Heart right ventricle (tissue), 16 donors: ENCODE data around the gene CPTP. TPM values are rescaled to one million over a fixed set of nuclear protein-coding genes. Genes with fewer than 3 reads are reported as not detected.
A peak's percentile ranks its signal among the peaks of the same experiment; 100 is the strongest.

Experiments
- ATAC-seq, 8 donors: fragments of 200-7000 bp; cut with Tn5 transposase; one replicate each; pipeline ENCODE4 v1.9.1; 2020; ENCODE audit warnings: mild to moderate bottlenecking in 8 of 8, moderate library complexity in 8 of 8, moderate number of reproducible peaks in 1 of 8
- DNase-seq, 2 donors: peaks; one replicate each; pipeline ENCODE4 v3.0.0-alpha.2; 2020
- H3K27ac ChIP-seq, 10 donors: fragments of 200-600 bp; sonication (generic) in 2 of 10; one replicate each; pipeline versions ENCODE4 v1.5.0 to v1.8.0; 2020 to 2022; ENCODE audit warnings: mild to moderate bottlenecking in 3 of 10
- H3K27me3 ChIP-seq, 7 donors: fragments of 200-600 bp; one replicate each; pipeline ENCODE4 v1.8.0; 2021 to 2022; ENCODE audit warnings: mild to moderate bottlenecking in 2 of 7
- H3K36me3 ChIP-seq, 9 donors: fragments of 200-600 bp; sonication (generic) in 1 of 9; one replicate each; pipeline versions ENCODE4 v1.5.0 to v1.8.0; 2020 to 2022; ENCODE audit warnings: mild to moderate bottlenecking in 2 of 9
- H3K4me1 ChIP-seq, 9 donors: fragments of 200-600 bp; sonication (generic) in 1 of 9; one replicate each; pipeline versions ENCODE4 v1.5.0 to v1.8.0; 2020 to 2022; ENCODE audit warnings: mild to moderate bottlenecking in 4 of 9
- H3K4me3 ChIP-seq, 10 donors: fragments of 200-600 bp; sonication (generic) in 2 of 10; one replicate each; pipeline versions ENCODE4 v1.5.0 to v1.8.0; 2020 to 2022; ENCODE audit warnings: mild to moderate bottlenecking in 7 of 10, moderate library complexity in 2 of 10
- H3K9me3 ChIP-seq, 11 donors: fragments of 200-600 bp in 10 of 11; sonication (generic) in 2 of 11; one replicate each; pipeline versions ENCODE4 v1.5.0 to v1.8.0; 2013 to 2022; ENCODE audit warnings: mild to moderate bottlenecking in 2 of 11, control low read depth in 1 of 11, moderate library complexity in 1 of 11
- WGBS, 2 donors: extraction: QIAGEN DNeasy Blood & Tissue Kit; methylation state at CpG; one replicate each; pipeline ENCODE4 v1.1.7; 2013; ENCODE audit warnings: inconsistent platforms in 1 of 2; 5-methylcytosine and 5-hydroxymethylcytosine counted together
- intact Hi-C, 10 donors: fragments of 100-400 bp; cut with DNase I; formaldehyde crosslinking; loops; one replicate each; pipeline versions ENCODE4 v1.11.1 to v1.14.2; 2022
- polyA plus RNA-seq, 2 donors: library from polyadenylated mRNA; stranded (reverse); fragments of 200-250 nt; gene quantifications; one replicate each; pipeline ENCODE4 v1.2.3, GENCODE V29; 2013
- total RNA-seq, 10 donors: library from RNA; stranded (reverse); fragmentation: NEBNext Ultra II Directional in 3 of 10; extraction: Animal tissue kit (Norgen Biotek cat#: 25700) in 3 of 10; gene quantifications; one replicate each; pipeline versions ENCODE4 v1.2.1 to v1.2.4, GENCODE V29; 2021 to 2023
- TF ChIP-seq, protein P1 (sequence below), 9 donors: fragments of 200-600 bp; sonication (generic) in 2 of 9; IDR thresholded peaks; one replicate each; pipeline versions ENCODE4 v1.5.0 to v1.8.0; 2021 to 2022; ENCODE audit warnings: antibody characterized with exemption in 9 of 9, mild to moderate bottlenecking in 5 of 9, moderate library complexity in 1 of 9
- donor health status: Arrhythmogenic right ventricular cardiomyopathy.
- donor health status: ischemic (EF 13 %, LVEDD 7.1; RV severe dilation, severe dysfunction).
- donor health status: healthy with polysubstance abuse.
- donor health status: DM: no; HTN: yes; CAD: no.
- donor health status: DM: no; HTN: no; CAD: no.
- donor health status: ischemic (EF 25% LVEDD 6.9; RV normal size, moderate dysfunction).
- donor health status: ischemic (EF 25% LVEDD 5.7; RV mildly dilated, moderate dysfunction).
- donor health status: healthy.
- donor health status: DM: yes; HTN: yes; CAD: no.
- donor health status: Ischemic cardiomyopathy.
- donor health status: ischemic (EF 35%, LVEDD 5.7; RV mildly dilated, moderate dysfunction).
- donor health status: nonischemic (EF 11% LVEDD 7.7; RV severe dilation, severe dysfunction).
- donor health status: DM: yes; HTN: yes; CAD: no.
- donor health status: PGD.
- donor health status: ischemic (EF 29% LVEDD 5.4; RV normal size, mild dysfunction).
- donor health status: nonischemic (EF 23%, LVEDD 6.1; RV moderate dilation, normal function).

Gene CPTP
- total and polyA plus RNA-seq, 12 donors: 49.4 to 222 (median 65.4) TPM

DNA sequence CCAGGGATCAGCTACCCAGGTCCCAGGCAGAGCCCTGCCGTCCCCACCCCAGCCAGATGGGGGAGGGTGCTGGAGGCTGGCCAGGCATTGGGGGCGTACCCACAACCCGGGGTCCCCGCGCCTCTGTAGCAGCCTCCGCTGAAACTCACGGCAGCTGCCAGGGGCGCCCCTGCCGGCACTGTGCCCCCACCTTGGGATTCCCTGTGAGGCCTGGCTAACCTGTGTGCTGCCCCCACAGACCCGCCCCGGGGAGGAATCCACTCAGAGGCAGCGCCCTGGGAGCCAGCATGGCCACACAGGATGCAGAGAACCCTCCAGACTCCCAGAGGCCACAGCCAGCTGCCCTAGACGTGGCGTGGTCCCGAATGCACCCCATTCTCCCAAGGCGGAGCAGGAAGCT lies 20.8 kb downstream of the CPTP start:
- 78 to 81% methylated on average over 16 of the region's 16 CpGs for WGBS, 2 donors
- Histone ChIP-seq H3K27ac (peak overlapping the region in 3 of 10 donors; percentile 7 to 40 (median 13)), H3K4me1 (peaks cover 27 to 54% (median 47%) of the 10 kb centered on the region in 9 donors), H3K27me3 (no peaks in the 10 kb centered on the region), H3K9me3 (no peaks in the 10 kb centered on the region), H3K36me3 (peaks cover 0 to 13% (median under 1%) of the 10 kb centered on the region in 9 donors), H3K4me3 (no peak overlapping the region)
- DNase-seq (no peak), ATAC-seq (no peak)
- intact Hi-C loops: loop anchor here in 2 of 10 donors (5.0 kb wide), 1 partner anchor 38 kb away; the partner anchor contains the start of genes ACAP3 (in 2 of the 2) and PUSL1 (in 2 of the 2)
- TF ChIP-seq, protein P1, sequence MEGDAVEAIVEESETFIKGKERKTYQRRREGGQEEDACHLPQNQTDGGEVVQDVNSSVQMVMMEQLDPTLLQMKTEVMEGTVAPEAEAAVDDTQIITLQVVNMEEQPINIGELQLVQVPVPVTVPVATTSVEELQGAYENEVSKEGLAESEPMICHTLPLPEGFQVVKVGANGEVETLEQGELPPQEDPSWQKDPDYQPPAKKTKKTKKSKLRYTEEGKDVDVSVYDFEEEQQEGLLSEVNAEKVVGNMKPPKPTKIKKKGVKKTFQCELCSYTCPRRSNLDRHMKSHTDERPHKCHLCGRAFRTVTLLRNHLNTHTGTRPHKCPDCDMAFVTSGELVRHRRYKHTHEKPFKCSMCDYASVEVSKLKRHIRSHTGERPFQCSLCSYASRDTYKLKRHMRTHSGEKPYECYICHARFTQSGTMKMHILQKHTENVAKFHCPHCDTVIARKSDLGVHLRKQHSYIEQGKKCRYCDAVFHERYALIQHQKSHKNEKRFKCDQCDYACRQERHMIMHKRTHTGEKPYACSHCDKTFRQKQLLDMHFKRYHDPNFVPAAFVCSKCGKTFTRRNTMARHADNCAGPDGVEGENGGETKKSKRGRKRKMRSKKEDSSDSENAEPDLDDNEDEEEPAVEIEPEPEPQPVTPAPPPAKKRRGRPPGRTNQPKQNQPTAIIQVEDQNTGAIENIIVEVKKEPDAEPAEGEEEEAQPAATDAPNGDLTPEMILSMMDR (IDR thresholded peaks at IDR 0.05): no peak

DNA sequence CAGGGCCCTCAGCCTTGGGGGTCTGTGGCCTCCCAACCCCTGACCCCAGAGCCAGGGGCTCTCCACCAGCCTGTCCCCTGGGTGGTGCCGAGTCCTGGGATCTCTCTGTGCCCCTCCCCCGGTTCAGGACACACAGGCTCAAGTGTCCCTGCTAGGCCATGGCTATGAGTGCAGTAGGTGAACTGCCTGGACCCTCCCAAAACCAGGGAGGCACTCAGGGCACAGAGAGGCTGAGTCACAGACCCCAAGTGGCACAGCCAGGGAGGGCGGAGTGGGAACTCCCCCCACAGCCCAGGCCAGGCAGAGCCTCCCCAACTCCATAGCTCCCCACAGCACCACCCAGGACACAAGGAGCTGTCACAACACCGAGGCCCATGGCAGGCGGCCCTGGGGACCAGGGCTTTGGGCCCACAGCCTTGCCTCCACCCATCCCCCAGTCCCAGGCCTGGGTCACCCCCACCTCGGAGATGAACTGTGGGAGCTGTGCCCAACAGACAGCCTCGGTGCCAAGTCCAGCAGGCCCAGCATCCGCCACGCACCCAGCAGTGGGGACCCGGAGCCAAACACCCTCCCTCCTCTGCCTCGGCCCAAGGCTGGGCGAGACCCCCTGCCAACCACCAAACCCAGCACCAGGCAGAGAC lies 21.4 kb downstream of the CPTP start:
- ATAC-seq: peak in 5 of 8 donors; percentile 11 to 37 (median 18)
- peaks cover 0 to 12% (median 0%) of the 10 kb centered on the region in 9 donors for H3K36me3 ChIP-seq
- intact Hi-C loops: loop anchor here in 2 of 10 donors (5.0 kb wide), 1 partner anchor 39 kb away; the partner anchor contains the start of genes ACAP3 (in 2 of the 2) and PUSL1 (in 2 of the 2)
- WGBS, 2 donors: 55 to 60% methylated on average over 12 of the region's 12 CpGs
- DNase-seq: peak in 1 of 2 donors; percentile 54
- H3K9me3 ChIP-seq: no peaks in the 10 kb centered on the region
- TF ChIP-seq, protein P1 (IDR thresholded peaks at IDR 0.05): no peak
- peak overlapping the region in 9 of 10 donors; percentile 0 to 85 (median 13) for H3K27ac ChIP-seq
- H3K4me3 ChIP-seq: peak overlapping the region in 1 of 10 donors; percentile 2
- no peaks in the 10 kb centered on the region for H3K27me3 ChIP-seq
- H3K4me1 ChIP-seq: peaks cover 27 to 54% (median 47%) of the 10 kb centered on the region in 9 donors

- no peaks in the 10 kb centered on the region for H3K9me3 ChIP-seq
- H3K4me1 ChIP-seq: peaks cover 28 to 56% (median 49%) of the 10 kb centered on the region in 9 donors
- no peak for ATAC-seq
- intact Hi-C loops: loop anchor here in 2 of 10 donors (5.0 kb wide), 1 partner anchor 39 kb away; the partner anchor contains the start of genes ACAP3 (in 2 of the 2) and PUSL1 (in 2 of the 2)
- H3K36me3 ChIP-seq: peaks cover 0 to 7% (median 0%) of the 10 kb centered on the region in 9 donors
- H3K27me3 ChIP-seq: peaks cover 0 to under 1% (median 0%) of the 10 kb centered on the region in 7 donors
- peak overlapping the region in 7 of 10 donors; percentile 0 to 85 (median 13) for H3K27ac ChIP-seq
- no peak for DNase-seq
- peak overlapping the region in 1 of 10 donors; percentile 2 for H3K4me3 ChIP-seq
- TF ChIP-seq, protein P1 (IDR thresholded peaks at IDR 0.05): no peak
- WGBS, 2 donors: 91 to 94% methylated on average over 10 of the region's 10 CpGs
Observed at GRCh38 chr1:1346501-1346890, 21.9 kb downstream of the CPTP start.

- Histone ChIP-seq H3K9me3 (no peaks in the 10 kb centered on the region), H3K4me3 (peak overlapping the region in 9 of 10 donors; percentile 51 to 80 (median 73)), H3K27ac (peak overlapping the region; percentile 3 to 87 (median 82)), H3K4me1 (peaks cover 29 to 63% (median 55%) of the 10 kb centered on the region in 9 donors), H3K36me3 (peaks cover 0 to 1% (median 0%) of the 10 kb centered on the region in 9 donors), H3K27me3 (peaks cover 0 to 7% (median 0%) of the 10 kb centered on the region in 7 donors)
- WGBS, 2 donors: 90 to 92% methylated on average over 10 of the region's 10 CpGs
- ATAC-seq (no peak), DNase-seq (no peak)
- intact Hi-C loops: loop anchor here in 2 of 10 donors (5.0 kb wide), 1 partner anchor 40 kb away; the partner anchor contains the start of genes ACAP3 (in 2 of the 2) and PUSL1 (in 2 of the 2)
- TF ChIP-seq, protein P1 (IDR thresholded peaks at IDR 0.05): no peak
Observed at GRCh38 chr1:1347026-1347595, 22.5 kb downstream of the CPTP start.
